Gastroesophageal sphincter (tissue), 4 donors: ENCODE data around the gene TBC1D4. TPM values are rescaled to one million over a fixed set of nuclear protein-coding genes. Genes with fewer than 3 reads are reported as not detected.

ENCODE experiments used
- ATAC-seq: fragments of 150-250 bp; one replicate; pipeline ENCODE4 v1.9.1; 2016; ENCODE audit warnings: mild to moderate bottlenecking, moderate library complexity
- H3K27ac ChIP-seq, 4 donors: fragments of 200-600 bp; sonication (generic) in 3 of 4; 1 replicate in 3 of 4; 2 replicates in 1 of 4; pipeline ENCODE4 v1.5.1; 2016 to 2019
- H3K27me3 ChIP-seq: fragments of 200-600 bp; sonication (generic); one replicate; pipeline ENCODE4 v1.5.1; 2019
- H3K36me3 ChIP-seq, 2 donors: fragments of 200-600 bp; sonication (generic); one replicate each; pipeline ENCODE4 v1.5.1; 2019; ENCODE audit warnings: control low read depth in 1 of 2
- H3K4me1 ChIP-seq, 3 donors: fragments of 200-600 bp; sonication (generic); 1 replicate in 2 of 3; 2 replicates in 1 of 3; pipeline ENCODE4 v1.5.1; 2016 to 2019; ENCODE audit warnings: control low read depth in 2 of 3
- H3K4me3 ChIP-seq, 2 donors: fragments of 200-600 bp; sonication (generic); one replicate each; pipeline ENCODE4 v1.5.1; 2019; ENCODE audit warnings: mild to moderate bottlenecking in 1 of 2, moderate library complexity in 1 of 2
- H3K9me3 ChIP-seq, 3 donors: fragments of 200-600 bp; sonication (generic); one replicate each; pipeline ENCODE4 v1.5.1; 2017 to 2019; ENCODE audit warnings: control low read depth in 2 of 3
- EP300 ChIP-seq: sonication (generic); formaldehyde crosslinking; IDR thresholded peaks from one replicate; pipeline ENCODE4 v1.6.1; 2017; ENCODE audit warnings: antibody characterized with exemption, mild to moderate bottlenecking
- POLR2A ChIP-seq, 2 donors: fragments of 450-650 bp; IDR thresholded peaks; one replicate each; pipeline ENCODE4 v1.6.1; 2017; ENCODE audit warnings: antibody characterized with exemption in 2 of 2, mild to moderate bottlenecking in 2 of 2, moderate library complexity in 1 of 2
- POLR2AphosphoS5 ChIP-seq: sonication (generic); formaldehyde crosslinking; IDR thresholded peaks from one replicate; pipeline ENCODE4 v1.6.1; 2017; ENCODE audit warnings: antibody characterized with exemption
- WGBS, 2 donors: methylation state at CpG; one replicate each; pipeline ENCODE4 v1.1.5; 2018; ENCODE audit warnings: low coverage in 1 of 2; 5-methylcytosine and 5-hydroxymethylcytosine counted together
- total RNA-seq, 4 donors: library from RNA; depleted of rRNA; stranded (reverse); fragments of >200 nt; gene quantifications; one replicate each; pipeline ENCODE4 v1.1.0, GENCODE V29; 2016
- TF ChIP-seq, protein P1 (sequence below), 4 experiments: fragments of 200-600 bp in 2 of 4; fragments of 450-650 bp in 2 of 4; sonication (generic) in 1 of 4; IDR thresholded peaks; one replicate each; pipeline ENCODE4 v1.5.1; 2017 to 2019; ENCODE audit warnings: antibody characterized with exemption in 4 of 4, mild to moderate bottlenecking in 2 of 4, moderate library complexity in 2 of 4

Gene TBC1D4
- total RNA-seq, 4 donors from 2014 or later, result 12.8 to 28.0 (median 22.4) TPM

DNA sequence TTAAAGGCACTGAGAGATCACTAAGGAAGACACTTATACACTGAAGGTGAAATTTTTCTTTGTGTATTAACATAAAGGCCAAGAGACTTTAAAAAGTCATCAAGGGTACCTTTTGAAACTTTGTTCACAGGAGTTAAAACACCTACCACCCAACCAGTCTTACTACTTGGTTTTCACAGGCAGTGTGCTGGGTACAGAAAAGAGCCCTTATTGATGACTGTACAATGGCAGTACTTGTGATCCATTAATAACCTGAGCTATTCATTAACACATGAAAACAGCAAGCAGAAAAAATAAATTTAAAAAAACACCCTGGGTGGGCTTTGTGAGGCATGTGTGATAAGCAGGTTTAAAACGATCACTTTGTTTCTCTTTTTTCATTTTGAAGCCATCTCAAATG lies 148.9 kb downstream of the TBC1D4 start:
- H3K27me3 ChIP-seq, result no peaks in the 10 kb centered on the region
- peaks cover 0 to 2% (median 0%) of the 10 kb centered on the region in 3 donors for H3K4me1 ChIP-seq
- ATAC-seq, result no peak
- TF ChIP-seq POLR2A (IDR thresholded peaks at IDR 0.05) (no peak), EP300 (no peak), POLR2AphosphoS5 (no peak)
- TF ChIP-seq, protein P1, sequence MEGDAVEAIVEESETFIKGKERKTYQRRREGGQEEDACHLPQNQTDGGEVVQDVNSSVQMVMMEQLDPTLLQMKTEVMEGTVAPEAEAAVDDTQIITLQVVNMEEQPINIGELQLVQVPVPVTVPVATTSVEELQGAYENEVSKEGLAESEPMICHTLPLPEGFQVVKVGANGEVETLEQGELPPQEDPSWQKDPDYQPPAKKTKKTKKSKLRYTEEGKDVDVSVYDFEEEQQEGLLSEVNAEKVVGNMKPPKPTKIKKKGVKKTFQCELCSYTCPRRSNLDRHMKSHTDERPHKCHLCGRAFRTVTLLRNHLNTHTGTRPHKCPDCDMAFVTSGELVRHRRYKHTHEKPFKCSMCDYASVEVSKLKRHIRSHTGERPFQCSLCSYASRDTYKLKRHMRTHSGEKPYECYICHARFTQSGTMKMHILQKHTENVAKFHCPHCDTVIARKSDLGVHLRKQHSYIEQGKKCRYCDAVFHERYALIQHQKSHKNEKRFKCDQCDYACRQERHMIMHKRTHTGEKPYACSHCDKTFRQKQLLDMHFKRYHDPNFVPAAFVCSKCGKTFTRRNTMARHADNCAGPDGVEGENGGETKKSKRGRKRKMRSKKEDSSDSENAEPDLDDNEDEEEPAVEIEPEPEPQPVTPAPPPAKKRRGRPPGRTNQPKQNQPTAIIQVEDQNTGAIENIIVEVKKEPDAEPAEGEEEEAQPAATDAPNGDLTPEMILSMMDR (IDR thresholded peaks at IDR 0.05), result no peak
- peaks cover 0 to 36% of the 10 kb centered on the region in 2 donors for H3K36me3 ChIP-seq
- no peak overlapping the region for H3K27ac ChIP-seq
- no peak overlapping the region for H3K4me3 ChIP-seq
- 75 to 100% methylated on average over 1 of the region's 1 CpG for WGBS, 2 donors
- H3K9me3 ChIP-seq, result no peaks in the 10 kb centered on the region

DNA sequence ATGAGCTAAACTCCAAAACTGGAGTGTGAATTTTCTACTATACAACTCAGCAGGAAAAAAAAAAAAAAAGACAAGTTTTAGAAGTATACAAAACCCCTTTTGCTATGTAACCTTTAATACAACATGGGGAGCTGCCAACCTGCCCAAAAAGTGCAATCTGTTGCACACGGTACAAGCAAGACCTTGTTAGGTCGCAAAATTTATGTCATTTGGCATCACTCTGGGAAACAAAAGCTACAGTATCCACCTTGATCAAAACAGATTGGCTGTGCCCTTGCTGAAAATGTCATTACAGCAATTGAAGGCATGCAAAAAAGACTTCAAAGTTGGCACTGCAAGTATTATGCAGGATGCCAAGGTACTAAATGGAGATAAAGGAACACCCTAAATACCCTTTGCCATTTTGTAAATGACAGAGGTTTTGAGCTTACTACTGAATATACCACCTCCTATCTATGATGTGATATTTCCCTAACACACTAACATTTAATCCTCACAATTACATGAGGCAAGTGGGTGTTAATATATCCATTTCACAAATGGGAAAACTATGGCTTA lies 150.1 kb downstream of the TBC1D4 start:
- Histone ChIP-seq H3K4me3 (no peak overlapping the region), H3K4me1 (peaks cover 0 to 3% (median 2%) of the 10 kb centered on the region in 3 donors), H3K27me3 (no peaks in the 10 kb centered on the region), H3K36me3 (peaks cover 0 to 26% of the 10 kb centered on the region in 2 donors), H3K27ac (no peak overlapping the region), H3K9me3 (no peaks in the 10 kb centered on the region)
- TF ChIP-seq, protein P1 (IDR thresholded peaks at IDR 0.05), result no peak
- WGBS, 2 donors, result 76 to 77% methylated on average over 2 of the region's 2 CpGs
- no peak for ATAC-seq

DNA sequence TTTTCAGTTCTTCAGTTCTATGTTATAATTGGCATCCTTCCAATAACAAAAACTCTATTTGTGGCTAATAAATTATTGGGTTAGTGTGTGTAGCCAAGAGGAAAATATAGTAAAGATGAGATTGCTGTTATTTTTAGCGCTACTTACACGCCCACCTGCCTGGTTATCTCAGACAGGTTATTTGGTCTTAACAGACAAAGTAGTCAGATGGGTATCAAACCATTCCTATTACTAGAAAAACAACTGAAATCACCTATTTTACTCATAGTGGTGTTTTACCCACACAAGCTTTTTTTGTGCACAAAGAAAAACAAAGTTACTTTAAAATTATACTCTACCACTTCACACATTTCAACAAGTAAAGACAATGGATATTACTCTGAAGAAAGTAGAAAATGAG lies 151.2 kb downstream of the TBC1D4 start:
- WGBS, 2 donors, result 83 to 93% methylated on average over 2 of the region's 2 CpGs
- H3K36me3 ChIP-seq, result peaks cover 0 to 24% of the 10 kb centered on the region in 2 donors
- no peaks in the 10 kb centered on the region for H3K9me3 ChIP-seq
- H3K27ac ChIP-seq, result no peak overlapping the region
- peaks cover 0 to 4% (median 2%) of the 10 kb centered on the region in 3 donors for H3K4me1 ChIP-seq
- no peak overlapping the region for H3K4me3 ChIP-seq
- no peak for ATAC-seq
- H3K27me3 ChIP-seq, result no peaks in the 10 kb centered on the region
- TF ChIP-seq EP300, result no peak
- TF ChIP-seq, protein P1 (IDR thresholded peaks at IDR 0.05), result no peak
- TF ChIP-seq POLR2A (IDR thresholded peaks at IDR 0.05), result no peak
- no peak for TF ChIP-seq POLR2AphosphoS5

DNA sequence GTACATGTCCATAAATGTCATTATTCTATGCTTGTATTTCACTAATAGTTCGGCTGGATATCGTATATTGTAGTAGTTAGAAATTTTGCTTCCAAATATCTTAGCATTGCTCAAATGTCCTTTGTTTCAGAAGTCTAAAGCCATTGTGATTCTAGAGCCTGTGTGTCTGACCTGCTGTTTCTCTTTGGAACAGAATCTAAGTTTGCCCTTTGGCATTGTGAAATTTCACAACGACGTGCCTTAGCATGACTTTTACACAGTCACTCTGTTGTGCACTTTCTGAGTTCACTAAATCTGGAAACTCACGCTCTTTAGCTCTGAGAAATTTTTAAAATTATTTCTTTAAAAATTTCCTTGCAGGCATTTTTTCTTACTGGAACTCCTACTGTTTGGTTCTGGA lies 152.2 kb downstream of the TBC1D4 start:
- Histone ChIP-seq H3K4me1 (peaks cover 0 to 4% (median 2%) of the 10 kb centered on the region in 3 donors), H3K36me3 (peaks cover 0 to 15% of the 10 kb centered on the region in 2 donors), H3K27ac (no peak overlapping the region), H3K9me3 (no peaks in the 10 kb centered on the region), H3K4me3 (no peak overlapping the region), H3K27me3 (no peaks in the 10 kb centered on the region)
- WGBS, 2 donors, result 69 to 89% methylated on average over 5 of the region's 5 CpGs
- ATAC-seq, result no peak
- TF ChIP-seq, protein P1 (IDR thresholded peaks at IDR 0.05), result no peak
- TF ChIP-seq EP300, result no peak
- TF ChIP-seq POLR2AphosphoS5, result no peak
- no peak for TF ChIP-seq POLR2A (IDR thresholded peaks at IDR 0.05)

DNA sequence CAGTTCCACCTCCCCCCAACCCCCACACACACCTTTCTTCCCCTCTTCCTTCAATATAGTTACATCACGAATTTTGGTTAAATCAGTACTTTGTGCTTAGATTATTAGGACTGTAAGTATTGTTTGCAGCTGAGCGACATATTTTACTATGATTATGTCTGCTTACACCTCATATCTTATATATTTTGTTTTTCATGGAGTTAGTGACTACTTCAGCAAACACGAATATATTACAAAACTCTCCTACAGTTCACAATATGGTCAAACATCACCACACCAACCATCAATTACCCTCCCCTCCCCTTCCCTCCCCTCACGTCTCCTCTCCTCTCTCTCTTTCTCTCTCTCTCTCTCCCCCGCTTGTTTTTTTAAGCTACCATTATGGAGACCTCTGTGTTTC lies 152.9 kb downstream of the TBC1D4 start:
- 77 to 85% methylated on average over 3 to 4 of the region's 5 CpGs for WGBS, 2 donors
- Histone ChIP-seq H3K4me3 (no peak overlapping the region), H3K36me3 (peaks cover 0 to 11% of the 10 kb centered on the region in 2 donors), H3K9me3 (no peaks in the 10 kb centered on the region), H3K27me3 (no peaks in the 10 kb centered on the region), H3K27ac (no peak overlapping the region), H3K4me1 (peaks cover 0 to 4% (median 2%) of the 10 kb centered on the region in 3 donors)
- no peak for ATAC-seq
- TF ChIP-seq, protein P1 (IDR thresholded peaks at IDR 0.05), result no peak
- TF ChIP-seq POLR2A (IDR thresholded peaks at IDR 0.05), result no peak
- no peak for TF ChIP-seq POLR2AphosphoS5
- no peak for TF ChIP-seq EP300
